T-helper 17 cell (primary cell): ENCODE results near the gene RFC3. TPM values are rescaled to one million over a fixed set of nuclear protein-coding genes. Genes with fewer than 3 reads are reported as not detected.

Experiments used
- ATAC-seq: fragments of 150-1000 bp; cut with Tn5 transposase; 2 replicates; pipeline ENCODE4 v1.10.0; 2021; ENCODE audit warnings: mild to moderate bottlenecking, moderate library complexity
- DNase-seq, 3 donors: peaks; one replicate each; pipeline versions ENCODE4 v3.0.0 to v3.0.0-alpha.2; 2020 to 2021
- H3K9me3 ChIP-seq: one replicate; pipeline ENCODE4 v1.7.0; 2013; ENCODE audit warnings: low read length, mild to moderate bottlenecking; ENCODE audit not compliant: control insufficient read depth, poor library complexity, severe bottlenecking
- H3K27ac Mint-ChIP-seq: one replicate; pipeline ENCODE4 v1.8.0; 2022; ENCODE audit warnings: mild to moderate bottlenecking, moderate library complexity, mixed read lengths
- H3K27me3 Mint-ChIP-seq: one replicate; pipeline ENCODE4 v1.8.0; 2022; ENCODE audit warnings: mixed read lengths
- H3K36me3 Mint-ChIP-seq: one replicate; pipeline ENCODE4 v1.8.0; 2022; ENCODE audit warnings: low read depth, mixed read lengths
- H3K4me1 Mint-ChIP-seq: one replicate; pipeline ENCODE4 v1.8.0; 2022; ENCODE audit warnings: mild to moderate bottlenecking, mixed read lengths
- H3K4me3 Mint-ChIP-seq: one replicate; pipeline ENCODE4 v1.8.0; 2022; ENCODE audit warnings: mild to moderate bottlenecking, moderate library complexity, mixed read lengths
- total RNA-seq, 4 donors: library from RNA in 2 of 4; stranded (reverse) in 2 of 4; gene quantifications; one replicate each; pipeline ENCODE4 v1.2.3 and lab custom pipeline; 2022 to 2026

Gene RFC3
- total RNA-seq, 2 donors from 2014 or later = 4.6 to 6.2 TPM

- H3K27ac Mint-ChIP-seq = no peak overlapping the region
- no peaks in the 10 kb centered on the region for H3K9me3 ChIP-seq
- no peaks in the 10 kb centered on the region for H3K4me1 Mint-ChIP-seq
- no peak overlapping the region for H3K4me3 Mint-ChIP-seq
- H3K36me3 Mint-ChIP-seq = no peaks in the 10 kb centered on the region
- DNase-seq (no peak), ATAC-seq (no peak)
- no peaks in the 10 kb centered on the region for H3K27me3 Mint-ChIP-seq
These were observed 44.1 kb downstream of the RFC3 start for GRCh38 chr13:33862016-33862415.

- Mint-ChIP-seq H3K27ac (no peak overlapping the region), H3K36me3 (no peaks in the 10 kb centered on the region), H3K4me3 (no peak overlapping the region), H3K27me3 (no peaks in the 10 kb centered on the region), H3K4me1 (no peaks in the 10 kb centered on the region)
- no peaks in the 10 kb centered on the region for H3K9me3 ChIP-seq
- ATAC-seq = no peak
- DNase-seq = no peak
These were observed 45.3 kb downstream of the RFC3 start for GRCh38 chr13:33863188-33863789.

- ATAC-seq (no peak), DNase-seq (no peak)
- no peaks in the 10 kb centered on the region for H3K27me3 Mint-ChIP-seq
- no peaks in the 10 kb centered on the region for H3K4me1 Mint-ChIP-seq
- no peak overlapping the region for H3K27ac Mint-ChIP-seq
- H3K9me3 ChIP-seq = no peaks in the 10 kb centered on the region
- no peaks in the 10 kb centered on the region for H3K36me3 Mint-ChIP-seq
- no peak overlapping the region for H3K4me3 Mint-ChIP-seq
These were observed 48.0 kb downstream of the RFC3 start for GRCh38 chr13:33865945-33866344.

GRCh38 chr13:33867472-33867871 lies 49.5 kb downstream of the RFC3 start:
- no peaks in the 10 kb centered on the region for H3K9me3 ChIP-seq
- H3K4me3 Mint-ChIP-seq = no peak overlapping the region
- ATAC-seq = no peak
- no peak overlapping the region for H3K27ac Mint-ChIP-seq
- H3K36me3 Mint-ChIP-seq = no peaks in the 10 kb centered on the region
- H3K4me1 Mint-ChIP-seq = no peaks in the 10 kb centered on the region
- no peaks in the 10 kb centered on the region for H3K27me3 Mint-ChIP-seq
- no peak for DNase-seq

- no peak overlapping the region for H3K27ac Mint-ChIP-seq
- ATAC-seq (no peak), DNase-seq (no peak)
- no peaks in the 10 kb centered on the region for H3K27me3 Mint-ChIP-seq
- no peaks in the 10 kb centered on the region for H3K4me1 Mint-ChIP-seq
- no peak overlapping the region for H3K4me3 Mint-ChIP-seq
- H3K9me3 ChIP-seq = no peaks in the 10 kb centered on the region
- no peaks in the 10 kb centered on the region for H3K36me3 Mint-ChIP-seq
These were observed 50.5 kb downstream of the RFC3 start for GRCh38 chr13:33868343-33868994.

GRCh38 chr13:33869005-33869404 lies 51.1 kb downstream of the RFC3 start:
- H3K27ac Mint-ChIP-seq = no peak overlapping the region
- no peaks in the 10 kb centered on the region for H3K27me3 Mint-ChIP-seq
- H3K4me3 Mint-ChIP-seq = no peak overlapping the region
- H3K36me3 Mint-ChIP-seq = no peaks in the 10 kb centered on the region
- H3K4me1 Mint-ChIP-seq = no peaks in the 10 kb centered on the region
- ATAC-seq (no peak), DNase-seq (no peak)
- H3K9me3 ChIP-seq = no peaks in the 10 kb centered on the region

GRCh38 chr13:33870046-33870668 lies 52.2 kb downstream of the RFC3 start:
- ATAC-seq (no peak), DNase-seq (no peak)
- Mint-ChIP-seq H3K27ac (no peak overlapping the region), H3K4me1 (no peaks in the 10 kb centered on the region), H3K27me3 (no peaks in the 10 kb centered on the region), H3K4me3 (no peak overlapping the region), H3K36me3 (no peaks in the 10 kb centered on the region)
- H3K9me3 ChIP-seq = no peaks in the 10 kb centered on the region

- H3K4me3 Mint-ChIP-seq = no peak overlapping the region
- H3K27ac Mint-ChIP-seq = no peak overlapping the region
- H3K27me3 Mint-ChIP-seq = no peaks in the 10 kb centered on the region
- no peaks in the 10 kb centered on the region for H3K36me3 Mint-ChIP-seq
- H3K4me1 Mint-ChIP-seq = no peaks in the 10 kb centered on the region
- no peaks in the 10 kb centered on the region for H3K9me3 ChIP-seq
- no peak for ATAC-seq
- DNase-seq = no peak
These were observed 53.5 kb downstream of the RFC3 start for GRCh38 chr13:33871207-33872004.

GRCh38 chr13:33872005-33872351 lies 54.0 kb downstream of the RFC3 start:
- Mint-ChIP-seq H3K27ac (no peak overlapping the region), H3K27me3 (no peaks in the 10 kb centered on the region), H3K36me3 (no peaks in the 10 kb centered on the region), H3K4me3 (no peak overlapping the region), H3K4me1 (no peaks in the 10 kb centered on the region)
- no peaks in the 10 kb centered on the region for H3K9me3 ChIP-seq
- DNase-seq = no peak
- no peak for ATAC-seq

GRCh38 chr13:33873251-33873908 lies 55.4 kb downstream of the RFC3 start:
- ATAC-seq = no peak
- no peaks in the 10 kb centered on the region for H3K4me1 Mint-ChIP-seq

GRCh38 chr13:33874871-33875270 lies 56.9 kb downstream of the RFC3 start:
- DNase-seq (no peak), ATAC-seq (no peak)
- Mint-ChIP-seq H3K27me3 (no peaks in the 10 kb centered on the region), H3K36me3 (no peaks in the 10 kb centered on the region), H3K4me1 (no peaks in the 10 kb centered on the region), H3K27ac (no peak overlapping the region), H3K4me3 (no peak overlapping the region)
- no peaks in the 10 kb centered on the region for H3K9me3 ChIP-seq

More at GRCh38 chr13:33873251-33873908, 55.4 kb downstream of the RFC3 start:
- Mint-ChIP-seq H3K36me3 (no peaks in the 10 kb centered on the region), H3K27me3 (no peaks in the 10 kb centered on the region), H3K4me3 (no peak overlapping the region), H3K27ac (no peak overlapping the region)
- no peak for DNase-seq
- no peaks in the 10 kb centered on the region for H3K9me3 ChIP-seq

GRCh38 chr13:33875618-33876401 lies 57.9 kb downstream of the RFC3 start:
- H3K4me1 Mint-ChIP-seq = no peaks in the 10 kb centered on the region
- H3K27ac Mint-ChIP-seq = no peak overlapping the region
- H3K9me3 ChIP-seq = no peaks in the 10 kb centered on the region
- H3K36me3 Mint-ChIP-seq = no peaks in the 10 kb centered on the region
- no peak overlapping the region for H3K4me3 Mint-ChIP-seq
- ATAC-seq = no peak
- H3K27me3 Mint-ChIP-seq = no peaks in the 10 kb centered on the region
- DNase-seq = no peak
